Suprapubic skin (tissue), 4 donors: Measurements from ENCODE around the gene SRPRB.

Source experiments
- CTCF ChIP-seq, 2 donors: fragments of 200-600 bp in 1 of 2; fragments of 450-650 bp in 1 of 2; sonication (generic) in 1 of 2; IDR thresholded peaks; one replicate each; pipeline ENCODE4 v1.5.1; 2016 to 2019; ENCODE audit warnings: antibody characterized with exemption in 2 of 2, mild to moderate bottlenecking in 1 of 2, moderate library complexity in 1 of 2
- EP300 ChIP-seq: sonication (generic); formaldehyde crosslinking; IDR thresholded peaks from one replicate; pipeline ENCODE4 v1.6.1; 2017; ENCODE audit warnings: antibody characterized with exemption
- POLR2A ChIP-seq, 2 donors: fragments of 450-650 bp; IDR thresholded peaks; one replicate each; pipeline ENCODE4 v1.6.1; 2017; ENCODE audit warnings: antibody characterized with exemption in 2 of 2, mild to moderate bottlenecking in 2 of 2, moderate library complexity in 2 of 2
- POLR2AphosphoS5 ChIP-seq, 3 donors: sonication (generic); formaldehyde crosslinking; IDR thresholded peaks; one replicate each; pipeline ENCODE4 v1.6.1; 2017; ENCODE audit warnings: antibody characterized with exemption in 3 of 3

GRCh38 chr3:133760916-133761315, 44.7 kb upstream of the SRPRB start:
- TF ChIP-seq POLR2A (IDR thresholded peaks at IDR 0.05) = no peak
- TF ChIP-seq CTCF (IDR thresholded peaks at IDR 0.05) = no peak
- TF ChIP-seq POLR2AphosphoS5 (IDR thresholded peaks at IDR 0.05) = no peak
- TF ChIP-seq EP300 = no peak
